AG04449 (cell line): ENCODE measurements around the gene CHFR.
"Not testable (repeated sequence)": the region's sequence is repeated elsewhere in the genome, so short reads cannot be mapped to it uniquely, and the experiment has no call there.

Source experiments
- CTCF ChIA-PET: fragments of 350-600 bp; formaldehyde crosslinking; extraction: SDS; loops from one replicate; lab custom pipeline; 2021; ENCODE audit warnings: antibody characterized with exemption; lab: Yijun Ruan, JAX
- POLR2A ChIA-PET: fragments of 400-600, 350-600 bp; formaldehyde crosslinking; extraction: SDS; loops from one replicate; lab custom pipeline; 2020; ENCODE audit warnings: antibody characterized with exemption, inconsistent platforms; lab: Yijun Ruan, JAX
- DNase-seq: peaks from one replicate; pipeline ENCODE4 v3.0.0-alpha.2; 2010; ENCODE audit warnings: low read depth, low spot score
- H3K4me3 ChIP-seq: 2 replicates; pipeline ENCODE4 v1.5.1; 2011; ENCODE audit warnings: low read depth, mild to moderate bottlenecking, control low read depth, low read length
- TF ChIP-seq, protein P1 (sequence below): IDR thresholded peaks from one replicate; pipeline ENCODE4 v1.5.1; 2011; ENCODE audit warnings: mild to moderate bottlenecking, moderate library complexity, low read length, control low read depth, inconsistent platforms; ENCODE audit not compliant: insufficient read depth; ENCODE audit errors: missing control alignments

CHFR gene

DNA sequence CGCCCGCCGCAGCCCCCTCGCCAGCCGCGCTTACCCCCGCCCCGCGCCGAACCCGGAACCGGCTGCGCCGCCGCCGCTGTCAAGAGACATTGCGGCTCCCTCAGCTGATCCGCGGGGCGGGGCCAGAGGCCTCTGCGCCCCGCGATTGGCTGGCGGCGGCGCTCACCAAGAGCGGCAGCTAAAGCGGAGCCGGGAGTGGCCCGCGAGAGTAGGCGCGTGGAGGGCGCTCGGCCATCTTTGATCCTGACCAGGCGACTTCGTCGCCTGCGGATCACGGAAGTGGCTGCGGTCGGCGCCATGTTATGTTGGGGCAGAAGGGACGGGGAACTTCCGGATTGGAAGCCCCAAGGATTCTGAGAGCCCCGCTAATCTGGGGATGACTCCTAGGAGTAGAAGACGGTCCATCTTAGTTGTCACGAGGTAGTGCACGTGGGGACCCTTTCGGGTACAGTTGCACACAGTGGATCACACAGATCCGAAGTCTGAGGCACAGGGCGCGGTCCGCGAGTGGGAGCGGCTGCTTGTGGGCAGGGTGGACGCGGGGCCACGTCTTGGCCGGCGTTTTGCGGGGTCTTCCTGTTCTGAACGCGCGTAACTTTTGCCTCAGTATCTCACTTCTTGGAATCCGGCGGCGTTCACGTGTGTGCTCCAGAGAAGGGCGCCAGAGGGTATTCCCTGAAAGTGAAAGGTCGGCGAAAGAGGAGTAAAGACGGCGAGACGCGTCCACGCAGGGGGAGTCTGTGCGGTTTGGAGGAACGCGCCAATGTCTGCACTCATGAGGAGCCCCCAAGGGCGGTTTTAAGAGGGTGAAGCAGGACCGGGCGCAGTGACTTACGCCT is at the start of gene CHFR:
TSS of gene CHFR (minus strand) at position 93 of the 839 bp plus-strand sequence. CDS start 277 bp downstream, outside the sequence.
- CTCF ChIA-PET = no interaction called here
- peak within 1 kb of the TSS; percentile 79 for H3K4me3 ChIP-seq
- TF ChIP-seq, protein P1, sequence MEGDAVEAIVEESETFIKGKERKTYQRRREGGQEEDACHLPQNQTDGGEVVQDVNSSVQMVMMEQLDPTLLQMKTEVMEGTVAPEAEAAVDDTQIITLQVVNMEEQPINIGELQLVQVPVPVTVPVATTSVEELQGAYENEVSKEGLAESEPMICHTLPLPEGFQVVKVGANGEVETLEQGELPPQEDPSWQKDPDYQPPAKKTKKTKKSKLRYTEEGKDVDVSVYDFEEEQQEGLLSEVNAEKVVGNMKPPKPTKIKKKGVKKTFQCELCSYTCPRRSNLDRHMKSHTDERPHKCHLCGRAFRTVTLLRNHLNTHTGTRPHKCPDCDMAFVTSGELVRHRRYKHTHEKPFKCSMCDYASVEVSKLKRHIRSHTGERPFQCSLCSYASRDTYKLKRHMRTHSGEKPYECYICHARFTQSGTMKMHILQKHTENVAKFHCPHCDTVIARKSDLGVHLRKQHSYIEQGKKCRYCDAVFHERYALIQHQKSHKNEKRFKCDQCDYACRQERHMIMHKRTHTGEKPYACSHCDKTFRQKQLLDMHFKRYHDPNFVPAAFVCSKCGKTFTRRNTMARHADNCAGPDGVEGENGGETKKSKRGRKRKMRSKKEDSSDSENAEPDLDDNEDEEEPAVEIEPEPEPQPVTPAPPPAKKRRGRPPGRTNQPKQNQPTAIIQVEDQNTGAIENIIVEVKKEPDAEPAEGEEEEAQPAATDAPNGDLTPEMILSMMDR = no peak
- peak; percentile 83 for DNase-seq
- POLR2A ChIA-PET = interaction anchor here (0.7 to 1.0 kb wide), 5 partner anchors 11 to 192 kb away, joined by 3 to 5 read pairs (median 3); partner anchors contain the start of gene GOLGA3

DNA sequence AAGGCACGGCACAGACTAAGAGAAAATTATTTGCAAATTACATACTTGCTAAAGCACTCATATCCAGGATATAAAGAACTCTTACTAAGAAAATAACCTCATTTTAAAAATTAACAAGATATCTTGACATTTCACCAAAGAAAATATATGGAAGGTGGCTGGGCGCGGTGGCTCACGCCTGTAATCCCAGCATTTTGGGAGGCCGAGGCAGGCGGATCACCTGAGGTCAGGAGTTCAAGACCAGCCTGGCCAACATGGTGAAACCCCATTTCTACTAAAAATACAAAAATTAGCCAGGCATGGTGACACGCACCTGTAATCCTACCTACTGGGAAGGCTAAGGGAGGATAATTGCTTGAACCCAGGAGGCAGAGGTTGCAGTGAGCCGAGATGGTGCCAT is 49.5 kb upstream of the CHFR start:
- CTCF ChIA-PET = not testable (repeated sequence)

DNA sequence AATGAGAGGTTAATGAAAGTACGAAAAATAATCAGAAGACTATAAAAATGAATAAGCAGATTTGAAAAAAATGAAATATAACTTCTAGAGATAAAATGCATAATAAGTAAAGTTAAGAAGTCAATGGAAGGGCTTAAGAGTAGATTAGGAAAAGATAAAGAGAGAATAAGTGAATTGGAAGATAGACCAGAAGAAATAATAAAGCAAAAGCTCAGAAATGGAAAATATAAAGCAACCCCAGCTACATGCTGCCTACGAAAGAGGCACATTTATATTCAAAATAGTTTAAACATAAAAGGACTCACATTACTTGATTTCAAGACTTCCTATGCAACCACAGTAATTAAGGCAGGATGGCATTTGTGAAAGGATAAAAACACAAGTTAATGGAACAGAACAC is 48.8 kb upstream of the CHFR start:
- ChIA-PET CTCF (no interaction called here), POLR2A (no interaction called here)
- no peak overlapping the region for H3K4me3 ChIP-seq
- no peak for DNase-seq
- TF ChIP-seq, protein P1 = no peak

More for the DNA sequence above, 49.5 kb upstream of the CHFR start:
- POLR2A ChIA-PET, H3K4me3 ChIP-seq, DNase-seq: not testable (repeated sequence)

GRCh38 chr12:132926415-132926833 is 39.0 kb upstream of the CHFR start:
- ChIA-PET CTCF (no interaction called here), POLR2A (no interaction called here)
- DNase-seq = no peak
- H3K4me3 ChIP-seq = no peak overlapping the region
- TF ChIP-seq, protein P1 = no peak

- H3K4me3 ChIP-seq = no peak overlapping the region
- ChIA-PET POLR2A (no interaction called here), CTCF (no interaction called here)
- TF ChIP-seq, protein P1 = no peak
- no peak for DNase-seq
These were observed 38.4 kb upstream of the CHFR start for GRCh38 chr12:132925597-132926414.

DNA sequence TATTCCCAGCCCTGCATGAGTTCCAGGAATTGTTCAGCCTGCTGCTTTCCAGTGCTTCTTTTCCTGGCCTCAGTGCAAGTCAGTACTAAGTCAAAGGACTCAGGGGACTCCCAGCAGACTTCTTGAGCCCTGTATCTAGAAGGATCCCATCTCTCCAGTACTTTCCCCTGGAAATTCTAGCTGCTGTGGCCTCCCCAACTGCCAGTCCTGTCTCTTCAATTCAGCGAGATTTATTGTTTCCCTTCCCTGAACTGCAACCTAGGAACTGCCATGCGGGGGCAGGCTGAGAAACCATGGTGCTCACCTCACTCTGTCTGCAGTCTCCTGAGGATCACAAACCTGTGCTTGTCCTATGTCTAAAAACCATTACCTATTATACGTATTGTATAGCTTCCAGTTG is 37.0 kb upstream of the CHFR start:
- DNase-seq = no peak
- no peak overlapping the region for H3K4me3 ChIP-seq
- ChIA-PET POLR2A (no interaction called here), CTCF (no interaction called here)
- TF ChIP-seq, protein P1 = no peak
